GM12878 (cell line): ENCODE results near the gene TMEM41A. TPM values are rescaled to one million over a fixed set of nuclear protein-coding genes. Genes with fewer than 3 reads are reported as not detected.

Experiments
- BACH1 ChIP-seq: fragments of 450-650 bp; IDR thresholded peaks from 2 replicates; pipeline ENCODE4 v1.6.1; 2017; ENCODE audit warnings: mild to moderate bottlenecking, borderline replicate concordance
- BCL3 ChIP-seq: IDR thresholded peaks from 2 replicates; pipeline ENCODE4 v1.6.1; 2011; ENCODE audit warnings: borderline replicate concordance, low read depth, mild to moderate bottlenecking, moderate library complexity, low read length; ENCODE audit not compliant: insufficient read depth, poor library complexity, severe bottlenecking
- CTCF ChIP-seq, 3 experiments: IDR thresholded peaks in 2 of 3; conservative IDR thresholded peaks in 1 of 3; 2 replicates each; pipeline ENCODE4 v1.5.1; 2011; ENCODE audit warnings: low read depth in 3 of 3, low read length in 3 of 3, mild to moderate bottlenecking in 3 of 3, control low read depth in 2 of 3, moderate library complexity in 2 of 3, inconsistent platforms in 1 of 3, mixed read lengths in 1 of 3; ENCODE audit not compliant: control insufficient read depth in 2 of 3, insufficient read depth in 1 of 3; ENCODE audit errors: extremely low read depth in 1 of 3
- EZH2 ChIP-seq: IDR thresholded peaks from 2 replicates; pipeline ENCODE4 v1.6.1; 2012; ENCODE audit warnings: low read depth, mild to moderate bottlenecking, control low read depth, inconsistent platforms, low read length, borderline replicate concordance; ENCODE audit not compliant: control insufficient read depth
- FOS ChIP-seq: IDR thresholded peaks from 3 replicates; pipeline ENCODE4 v1.6.1; 2011; ENCODE audit warnings: borderline replicate concordance; ENCODE audit not compliant: insufficient read length; ENCODE audit errors: extremely low read depth
- HDGF ChIP-seq: fragments of 450-650 bp; IDR thresholded peaks from 2 replicates; pipeline ENCODE4 v1.6.1; 2016; ENCODE audit warnings: antibody characterized with exemption
- IKZF2 ChIP-seq, 2 experiments: fragments of 450-650 bp; IDR thresholded peaks; 2 replicates each; pipeline ENCODE4 v1.6.1; 2017; ENCODE audit warnings: mild to moderate bottlenecking in 2 of 2, moderate library complexity in 2 of 2
- JUND ChIP-seq: IDR thresholded peaks from 2 replicates; pipeline ENCODE4 v1.6.1; 2012; ENCODE audit warnings: low read depth, mild to moderate bottlenecking, low read length, improper control_type of control experiment, moderate library complexity
- MLLT1 ChIP-seq: fragments of 450-650 bp; IDR thresholded peaks from 2 replicates; pipeline ENCODE4 v1.6.1; 2016; ENCODE audit warnings: mild to moderate bottlenecking
- MTA2 ChIP-seq: fragments of 450-650 bp; IDR thresholded peaks from 2 replicates; pipeline ENCODE4 v1.6.1; 2016; ENCODE audit warnings: low read depth, mild to moderate bottlenecking, moderate library complexity
- NFIC ChIP-seq: IDR thresholded peaks from 2 replicates; pipeline ENCODE4 v1.6.1; 2012; ENCODE audit warnings: low read depth, mild to moderate bottlenecking, inconsistent platforms, low read length, moderate library complexity
- NFXL1 ChIP-seq: fragments of 450-650 bp; IDR thresholded peaks from 2 replicates; pipeline ENCODE4 v1.6.1; 2017; ENCODE audit warnings: antibody characterized with exemption, mild to moderate bottlenecking, borderline replicate concordance
- NR2C1 ChIP-seq: fragments of 450-650 bp; IDR thresholded peaks from 2 replicates; pipeline ENCODE4 v1.6.1; 2017; ENCODE audit warnings: antibody characterized with exemption, mild to moderate bottlenecking, moderate library complexity
- PAX8 ChIP-seq: fragments of 450-650 bp; IDR thresholded peaks from 2 replicates; pipeline ENCODE4 v1.6.1; 2017; ENCODE audit warnings: mild to moderate bottlenecking, moderate library complexity
- POLR2A ChIP-seq: IDR thresholded peaks from 2 replicates; pipeline ENCODE4 v1.6.1; 2011; ENCODE audit warnings: low read depth, mild to moderate bottlenecking, low read length
- SREBF2 ChIP-seq: IDR thresholded peaks from 2 replicates; pipeline ENCODE4 v1.6.1; 2012; ENCODE audit warnings: mild to moderate bottlenecking, low read length
- STAT1 ChIP-seq: fragments of 450-650 bp; conservative IDR thresholded peaks from 2 replicates; pipeline ENCODE4 v1.6.1; 2014; ENCODE audit warnings: antibody characterized with exemption, mild to moderate bottlenecking
- SUZ12 ChIP-seq: fragments of 200-600 bp; sonication (generic); IDR thresholded peaks from one replicate; pipeline ENCODE4 v1.6.1; 2018; ENCODE audit warnings: antibody characterized with exemption, mild to moderate bottlenecking; ENCODE audit not compliant: unreplicated experiment
- TAF1 ChIP-seq: IDR thresholded peaks from 2 replicates; pipeline ENCODE4 v1.6.1; 2011; ENCODE audit warnings: mild to moderate bottlenecking, low read depth, low read length, borderline replicate concordance
- TBL1XR1 ChIP-seq: IDR thresholded peaks from 2 replicates; pipeline ENCODE4 v1.6.1; 2012; ENCODE audit warnings: low read depth, low read length, improper control_type of control experiment
- ZNF384 ChIP-seq: IDR thresholded peaks from 2 replicates; pipeline ENCODE4 v1.6.1; 2012; ENCODE audit warnings: low read depth, mild to moderate bottlenecking, low read length, improper control_type of control experiment, borderline replicate concordance
- polyA plus RNA-seq, 11 experiments: library from polyadenylated mRNA; depleted of rRNA in 4 of 11; unstranded in 6 of 11; stranded (reverse) in 5 of 11; fragments of >200 nt; fragmentation: Nextera tagmentation in 4 of 11; fragmentation: Illumina TruSeq in 1 of 11; extraction: Ambion mirVana in 4 of 11; extraction: Trizol in 1 of 11; gene quantifications; 1 replicate in 1 of 11; 2 replicates in 10 of 11; pipeline versions ENCODE4 v1.2.1 to v1.2.3, GENCODE V29; 2011 to 2016; ENCODE audit warnings: inconsistent platforms in 2 of 11, missing spikeins in 2 of 11, low read depth in 1 of 11
- total RNA-seq, 4 experiments: library from RNA; depleted of rRNA in 3 of 4; stranded (reverse); fragments of >200 nt in 3 of 4; fragmentation: Illumina TruSeq in 1 of 4; extraction: Trizol in 1 of 4; gene quantifications; 2 replicates each; pipeline versions ENCODE4 v1.2.1 to v1.2.3, GENCODE V29; 2013 to 2021
- TF ChIP-seq, protein P1 (sequence below): fragments of 450-650 bp; formaldehyde crosslinking; IDR thresholded peaks from 2 replicates; pipeline ENCODE4 v1.4.0; 2020; ENCODE audit warnings: mild to moderate bottlenecking, moderate library complexity

Gene TMEM41A
- total and polyA plus RNA-seq, 10 of the 15 experiments (the other 5 are each of a cell fraction or from before 2014, with no cell fraction given) = 13.9 to 33.2 (median 21.8) TPM

DNA sequence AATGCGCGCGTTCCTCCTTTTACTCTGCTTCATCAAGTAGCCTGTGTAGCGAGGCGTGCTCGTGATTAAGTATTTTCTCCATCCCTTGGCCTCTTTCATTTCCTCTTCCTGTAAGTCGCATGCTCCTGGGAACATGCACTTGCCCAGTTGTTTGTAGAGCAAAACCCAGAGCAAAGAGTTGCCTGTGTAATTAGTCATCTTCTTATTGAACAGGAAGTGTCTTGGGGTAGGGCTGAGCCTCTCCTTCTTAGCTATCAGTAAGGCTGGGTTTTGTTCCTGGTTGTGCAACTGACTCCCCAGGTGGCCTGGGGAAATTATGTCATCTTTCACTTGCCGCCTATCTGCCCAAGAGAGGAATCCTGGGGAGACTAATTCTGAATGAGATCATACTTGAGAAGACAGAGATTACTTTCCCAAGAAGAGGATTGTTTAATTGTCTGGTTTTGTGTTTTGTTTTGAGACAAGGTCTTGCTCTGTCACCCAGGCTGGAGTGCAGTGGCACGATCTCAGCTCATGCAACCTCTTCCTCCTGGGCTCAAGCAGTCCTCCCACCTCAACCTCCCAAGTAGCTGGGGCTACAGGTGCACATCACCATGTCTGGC lies 38.6 kb upstream of the TMEM41A start (continued):
- TF ChIP-seq, protein P1, sequence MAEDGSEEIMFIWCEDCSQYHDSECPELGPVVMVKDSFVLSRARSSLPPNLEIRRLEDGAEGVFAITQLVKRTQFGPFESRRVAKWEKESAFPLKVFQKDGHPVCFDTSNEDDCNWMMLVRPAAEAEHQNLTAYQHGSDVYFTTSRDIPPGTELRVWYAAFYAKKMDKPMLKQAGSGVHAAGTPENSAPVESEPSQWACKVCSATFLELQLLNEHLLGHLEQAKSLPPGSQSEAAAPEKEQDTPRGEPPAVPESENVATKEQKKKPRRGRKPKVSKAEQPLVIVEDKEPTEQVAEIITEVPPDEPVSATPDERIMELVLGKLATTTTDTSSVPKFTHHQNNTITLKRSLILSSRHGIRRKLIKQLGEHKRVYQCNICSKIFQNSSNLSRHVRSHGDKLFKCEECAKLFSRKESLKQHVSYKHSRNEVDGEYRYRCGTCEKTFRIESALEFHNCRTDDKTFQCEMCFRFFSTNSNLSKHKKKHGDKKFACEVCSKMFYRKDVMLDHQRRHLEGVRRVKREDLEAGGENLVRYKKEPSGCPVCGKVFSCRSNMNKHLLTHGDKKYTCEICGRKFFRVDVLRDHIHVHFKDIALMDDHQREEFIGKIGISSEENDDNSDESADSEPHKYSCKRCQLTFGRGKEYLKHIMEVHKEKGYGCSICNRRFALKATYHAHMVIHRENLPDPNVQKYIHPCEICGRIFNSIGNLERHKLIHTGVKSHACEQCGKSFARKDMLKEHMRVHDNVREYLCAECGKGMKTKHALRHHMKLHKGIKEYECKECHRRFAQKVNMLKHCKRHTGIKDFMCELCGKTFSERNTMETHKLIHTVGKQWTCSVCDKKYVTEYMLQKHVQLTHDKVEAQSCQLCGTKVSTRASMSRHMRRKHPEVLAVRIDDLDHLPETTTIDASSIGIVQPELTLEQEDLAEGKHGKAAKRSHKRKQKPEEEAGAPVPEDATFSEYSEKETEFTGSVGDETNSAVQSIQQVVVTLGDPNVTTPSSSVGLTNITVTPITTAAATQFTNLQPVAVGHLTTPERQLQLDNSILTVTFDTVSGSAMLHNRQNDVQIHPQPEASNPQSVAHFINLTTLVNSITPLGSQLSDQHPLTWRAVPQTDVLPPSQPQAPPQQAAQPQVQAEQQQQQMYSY = no peak
- TF ChIP-seq IKZF2 (IDR thresholded peaks at IDR 0.05) = peak; percentile 96 to 97
- no peak for TF ChIP-seq JUND
- TF ChIP-seq NFIC = peak; percentile 97
- no peak for TF ChIP-seq CTCF (IDR thresholded peaks at IDR 0.05 in 2 of 3, conservative IDR thresholded peaks at IDR 0.05 in 1 of 3; ENCODE audit: control insufficient read depth in 2 of 3, extremely low read depth in 1 of 3, insufficient read depth in 1 of 3, low read depth in 3 of 3, low read length in 3 of 3)
- peak; percentile 66 for TF ChIP-seq BCL3
- no peak for TF ChIP-seq TBL1XR1
- TF ChIP-seq PAX8 = no peak
- TF ChIP-seq FOS = no peak
- TF ChIP-seq SREBF2 = no peak
- no peak for TF ChIP-seq STAT1
- TF ChIP-seq ZNF384 = no peak
- TF ChIP-seq TAF1 = peak; percentile 38; the same call in 1 of the 2 replicates
- no peak for TF ChIP-seq NFXL1
- TF ChIP-seq SUZ12 = no peak
- TF ChIP-seq HDGF = peak; percentile 66; the same call in 1 of the 2 replicates
- TF ChIP-seq MLLT1 = 0 out of 2 replicates have a peak, but pooled peaks have one; percentile 19
- TF ChIP-seq MTA2 = peak; percentile 79
- TF ChIP-seq EZH2 = no peak
- peak; percentile 35; the same call in 1 of the 2 replicates for TF ChIP-seq POLR2A
- TF ChIP-seq NR2C1 = no peak
- no peak for TF ChIP-seq BACH1
